Liver (tissue), 3 donors: ENCODE measurements around the gene FARP1.

Experiments used
- EGR1 ChIP-seq, 2 donors: IDR thresholded peaks; 2 replicates each; pipeline ENCODE4 v1.6.1; 2016 to 2018; ENCODE audit warnings: antibody characterized with exemption in 2 of 2, low read depth in 2 of 2
- HNF4A ChIP-seq, 2 donors: conservative IDR thresholded peaks; 2 replicates each; pipeline ENCODE4 v1.6.1; 2016; ENCODE audit warnings: antibody characterized with exemption in 2 of 2, mild to moderate bottlenecking in 2 of 2
- JUND ChIP-seq, 2 donors: IDR thresholded peaks; 2 replicates each; pipeline ENCODE4 v1.6.1; 2016; ENCODE audit warnings: antibody characterized with exemption in 2 of 2
- NR2F2 ChIP-seq: IDR thresholded peaks from 2 replicates; pipeline ENCODE4 v1.6.1; 2016; ENCODE audit warnings: antibody characterized with exemption
- RAD21 ChIP-seq, 2 donors: IDR thresholded peaks; 2 replicates each; pipeline ENCODE4 v1.6.1; 2016; ENCODE audit warnings: antibody characterized with exemption in 2 of 2, mild to moderate bottlenecking in 2 of 2
- TAF1 ChIP-seq: conservative IDR thresholded peaks from 2 replicates; pipeline ENCODE4 v1.6.1; 2016; ENCODE audit warnings: antibody characterized with exemption, mild to moderate bottlenecking
- TF ChIP-seq, protein P1 (sequence below): fragments of 150-350 bp; IDR thresholded peaks from 2 replicates; pipeline ENCODE4 v1.5.1; 2017; ENCODE audit warnings: improper control_type of control experiment, low read depth, low read length; ENCODE audit not compliant: missing input control
- TF ChIP-seq, protein P2 (sequence below): IDR thresholded peaks from 2 replicates; pipeline ENCODE4 v1.6.1; 2016; ENCODE audit warnings: antibody characterized with exemption, mild to moderate bottlenecking
- donor health status: healthy.
- donor health status: healthy.

DNA sequence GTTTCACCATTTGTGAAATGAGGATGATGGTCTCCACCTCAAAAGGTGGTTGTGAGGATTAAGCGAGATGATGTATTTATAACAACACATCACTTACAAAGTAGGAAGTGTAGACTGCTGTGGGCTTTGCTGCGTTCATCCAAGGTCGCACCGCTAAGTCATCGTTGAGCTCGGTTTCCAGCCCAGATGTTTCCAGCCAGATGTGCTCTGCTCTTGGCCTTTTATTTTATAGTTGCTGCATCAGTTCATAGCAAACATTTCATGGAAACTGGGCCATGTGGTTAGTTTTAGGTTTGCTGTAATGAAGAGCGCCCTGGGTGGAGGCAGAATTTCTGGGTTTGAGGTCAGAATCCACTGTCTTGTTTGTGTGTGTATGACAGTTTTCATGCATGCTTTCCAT lies 110.6 kb downstream of the FARP1 start:
- TF ChIP-seq, protein P1, sequence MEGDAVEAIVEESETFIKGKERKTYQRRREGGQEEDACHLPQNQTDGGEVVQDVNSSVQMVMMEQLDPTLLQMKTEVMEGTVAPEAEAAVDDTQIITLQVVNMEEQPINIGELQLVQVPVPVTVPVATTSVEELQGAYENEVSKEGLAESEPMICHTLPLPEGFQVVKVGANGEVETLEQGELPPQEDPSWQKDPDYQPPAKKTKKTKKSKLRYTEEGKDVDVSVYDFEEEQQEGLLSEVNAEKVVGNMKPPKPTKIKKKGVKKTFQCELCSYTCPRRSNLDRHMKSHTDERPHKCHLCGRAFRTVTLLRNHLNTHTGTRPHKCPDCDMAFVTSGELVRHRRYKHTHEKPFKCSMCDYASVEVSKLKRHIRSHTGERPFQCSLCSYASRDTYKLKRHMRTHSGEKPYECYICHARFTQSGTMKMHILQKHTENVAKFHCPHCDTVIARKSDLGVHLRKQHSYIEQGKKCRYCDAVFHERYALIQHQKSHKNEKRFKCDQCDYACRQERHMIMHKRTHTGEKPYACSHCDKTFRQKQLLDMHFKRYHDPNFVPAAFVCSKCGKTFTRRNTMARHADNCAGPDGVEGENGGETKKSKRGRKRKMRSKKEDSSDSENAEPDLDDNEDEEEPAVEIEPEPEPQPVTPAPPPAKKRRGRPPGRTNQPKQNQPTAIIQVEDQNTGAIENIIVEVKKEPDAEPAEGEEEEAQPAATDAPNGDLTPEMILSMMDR = no peak
- TF ChIP-seq, protein P2, sequence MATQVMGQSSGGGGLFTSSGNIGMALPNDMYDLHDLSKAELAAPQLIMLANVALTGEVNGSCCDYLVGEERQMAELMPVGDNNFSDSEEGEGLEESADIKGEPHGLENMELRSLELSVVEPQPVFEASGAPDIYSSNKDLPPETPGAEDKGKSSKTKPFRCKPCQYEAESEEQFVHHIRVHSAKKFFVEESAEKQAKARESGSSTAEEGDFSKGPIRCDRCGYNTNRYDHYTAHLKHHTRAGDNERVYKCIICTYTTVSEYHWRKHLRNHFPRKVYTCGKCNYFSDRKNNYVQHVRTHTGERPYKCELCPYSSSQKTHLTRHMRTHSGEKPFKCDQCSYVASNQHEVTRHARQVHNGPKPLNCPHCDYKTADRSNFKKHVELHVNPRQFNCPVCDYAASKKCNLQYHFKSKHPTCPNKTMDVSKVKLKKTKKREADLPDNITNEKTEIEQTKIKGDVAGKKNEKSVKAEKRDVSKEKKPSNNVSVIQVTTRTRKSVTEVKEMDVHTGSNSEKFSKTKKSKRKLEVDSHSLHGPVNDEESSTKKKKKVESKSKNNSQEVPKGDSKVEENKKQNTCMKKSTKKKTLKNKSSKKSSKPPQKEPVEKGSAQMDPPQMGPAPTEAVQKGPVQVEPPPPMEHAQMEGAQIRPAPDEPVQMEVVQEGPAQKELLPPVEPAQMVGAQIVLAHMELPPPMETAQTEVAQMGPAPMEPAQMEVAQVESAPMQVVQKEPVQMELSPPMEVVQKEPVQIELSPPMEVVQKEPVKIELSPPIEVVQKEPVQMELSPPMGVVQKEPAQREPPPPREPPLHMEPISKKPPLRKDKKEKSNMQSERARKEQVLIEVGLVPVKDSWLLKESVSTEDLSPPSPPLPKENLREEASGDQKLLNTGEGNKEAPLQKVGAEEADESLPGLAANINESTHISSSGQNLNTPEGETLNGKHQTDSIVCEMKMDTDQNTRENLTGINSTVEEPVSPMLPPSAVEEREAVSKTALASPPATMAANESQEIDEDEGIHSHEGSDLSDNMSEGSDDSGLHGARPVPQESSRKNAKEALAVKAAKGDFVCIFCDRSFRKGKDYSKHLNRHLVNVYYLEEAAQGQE = no peak
- TF ChIP-seq JUND (IDR thresholded peaks at IDR 0.05) = no peak
- no peak for TF ChIP-seq HNF4A (conservative IDR thresholded peaks at IDR 0.05)
- TF ChIP-seq EGR1 (IDR thresholded peaks at IDR 0.05; ENCODE audit: low read depth in 2 of 2) = no peak
- TF ChIP-seq TAF1 = no peak
- TF ChIP-seq NR2F2 = no peak
- no peak for TF ChIP-seq RAD21 (IDR thresholded peaks at IDR 0.05)
